PC-3 (cell line): Measurements from ENCODE around the gene MGARP. TPM values are rescaled to one million over a fixed set of nuclear protein-coding genes. Genes with fewer than 3 reads are reported as not detected.

Source experiments
- ATAC-seq: fragments of 200-7000 bp; cut with Tn5 transposase; 2 replicates; pipeline ENCODE4 v1.9.1; 2020; ENCODE audit warnings: mild to moderate bottlenecking, moderate library complexity
- BruUV-seq: library from RNA; stranded (reverse); fragments of 400-500 nt; replicated peaks from 2 replicates; lab custom pipeline; 2021; lab: Mats Ljungman, UMichigan
- CTCF ChIA-PET: fragments of 300-600 bp; sonication (Branson Sonifier 250); formaldehyde crosslinking; loops from one replicate; lab custom pipeline; 2022; ENCODE audit warnings: antibody characterized with exemption; lab: Charles Lee
- POLR2A ChIA-PET: fragments of 300-600 bp; sonication (Branson Sonifier 250); formaldehyde crosslinking; loops from one replicate; lab custom pipeline; 2022; ENCODE audit warnings: antibody characterized with exemption; ENCODE audit not compliant: unreplicated experiment; lab: Charles Lee
- DNase-seq: peaks from one replicate; pipeline ENCODE4 v3.0.0-alpha.2; 2015
- H2AFZ ChIP-seq: fragments of 300-600 bp; sonication (generic); 2 replicates; pipeline ENCODE4 v1.6.0; 2016; ENCODE audit warnings: antibody characterized with exemption, low read length
- H3F3A ChIP-seq: fragments of 300-600 bp; sonication (generic); one replicate; pipeline ENCODE4 v1.6.0; 2017; ENCODE audit warnings: antibody characterized with exemption, low read length, control low read depth, mild to moderate bottlenecking; ENCODE audit not compliant: unreplicated experiment
- H3K27ac ChIP-seq: fragments of 300-600 bp; sonication (generic); 2 replicates; pipeline ENCODE4 v1.5.1; 2016; ENCODE audit warnings: mild to moderate bottlenecking, low read length
- H3K27me3 ChIP-seq: fragments of 300-600 bp; sonication (generic); 2 replicates; pipeline ENCODE4 v1.6.1; 2016; ENCODE audit warnings: low read length, mixed read lengths
- H3K36me3 ChIP-seq: fragments of 300-600 bp; sonication (generic); 2 replicates; pipeline ENCODE4 v1.6.1; 2016; ENCODE audit warnings: low read depth, mixed run types, low read length, mixed read lengths
- H3K4me1 ChIP-seq: fragments of 300-600 bp; sonication (generic); 2 replicates; pipeline ENCODE4 v1.5.1; 2016; ENCODE audit warnings: low read length; ENCODE audit not compliant: insufficient read depth
- H3K4me2 ChIP-seq: fragments of 300-600 bp; sonication (generic); 2 replicates; pipeline ENCODE4 v1.6.0; 2016; ENCODE audit warnings: low read length
- H3K4me3 ChIP-seq: fragments of 300-600 bp; sonication (generic); 2 replicates; pipeline ENCODE4 v1.5.1; 2016; ENCODE audit warnings: mild to moderate bottlenecking, low read length, mixed read lengths
- H3K79me2 ChIP-seq: fragments of 300-600 bp; sonication (generic); 2 replicates; pipeline ENCODE4 v1.6.1; 2017; ENCODE audit warnings: low read length, mixed read lengths
- H3K9ac ChIP-seq: fragments of 300-600 bp; sonication (generic); 2 replicates; pipeline ENCODE4 v1.6.0; 2016; ENCODE audit warnings: mild to moderate bottlenecking, low read length
- H3K9me2 ChIP-seq: fragments of 300-600 bp; sonication (generic); replicated peaks from 2 replicates; pipeline ENCODE4 v1.6.1; 2016; ENCODE audit warnings: mixed run types, low read length, mixed read lengths
- H3K9me3 ChIP-seq: fragments of 300-600 bp; sonication (generic); 2 replicates; pipeline ENCODE4 v1.6.1; 2016; ENCODE audit warnings: low read length, mixed read lengths
- H4K20me1 ChIP-seq: fragments of 300-600 bp; sonication (generic); 2 replicates; pipeline ENCODE4 v1.6.1; 2016; ENCODE audit warnings: low read length, mixed read lengths
- CTCF ChIP-seq: fragments of 300-600 bp; sonication (generic); conservative IDR thresholded peaks from 2 replicates; pipeline ENCODE4 v1.5.1; 2017; ENCODE audit warnings: antibody characterized with exemption, low read depth, mild to moderate bottlenecking, low read length
- EZH2 ChIP-seq: fragments of 300-600 bp; sonication (generic); IDR thresholded peaks from one replicate; pipeline ENCODE4 v1.6.1; 2017; ENCODE audit warnings: antibody characterized with exemption, mild to moderate bottlenecking, low read length; ENCODE audit not compliant: unreplicated experiment
- EZH2phosphoT487 ChIP-seq: fragments of 300-600 bp; sonication (generic); IDR thresholded peaks from 2 replicates; pipeline ENCODE4 v1.6.1; 2018; ENCODE audit warnings: mild to moderate bottlenecking, antibody characterized with exemption, low read length, borderline replicate concordance
- intact Hi-C: fragments of 100-400 bp; cut with micrococcal nuclease; formaldehyde crosslinking; loops from 2 replicates; pipeline ENCODE4 v1.9.0; 2023
- total RNA-seq: library from RNA; depleted of rRNA; stranded (reverse); fragments of >200 nt; gene quantifications from 2 replicates; pipeline ENCODE4 v1.2.3, GENCODE V29; 2014

Gene MGARP
- total RNA-seq, 1 experiment from 2014 or later: 0.33 TPM

DNA sequence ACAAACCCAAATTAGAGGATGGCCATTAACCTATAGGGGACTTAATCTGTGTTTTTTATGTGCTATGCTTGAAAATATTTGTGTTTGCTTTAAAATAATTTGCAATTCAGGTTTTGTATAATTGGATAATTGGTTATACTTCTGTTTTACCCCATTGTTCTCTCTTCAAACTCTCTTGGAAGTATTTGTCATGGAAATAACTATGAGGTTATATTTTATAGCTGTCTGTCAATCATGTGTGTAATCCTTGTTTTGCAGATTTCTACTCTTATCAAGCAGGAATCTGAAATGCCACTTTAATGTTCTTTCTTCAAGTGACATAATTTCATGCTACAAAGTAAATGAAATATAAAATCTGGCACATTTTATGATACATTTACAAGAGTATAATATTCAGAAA, 37.6 kb upstream of the MGARP start:
- ATAC-seq: no peak

DNA sequence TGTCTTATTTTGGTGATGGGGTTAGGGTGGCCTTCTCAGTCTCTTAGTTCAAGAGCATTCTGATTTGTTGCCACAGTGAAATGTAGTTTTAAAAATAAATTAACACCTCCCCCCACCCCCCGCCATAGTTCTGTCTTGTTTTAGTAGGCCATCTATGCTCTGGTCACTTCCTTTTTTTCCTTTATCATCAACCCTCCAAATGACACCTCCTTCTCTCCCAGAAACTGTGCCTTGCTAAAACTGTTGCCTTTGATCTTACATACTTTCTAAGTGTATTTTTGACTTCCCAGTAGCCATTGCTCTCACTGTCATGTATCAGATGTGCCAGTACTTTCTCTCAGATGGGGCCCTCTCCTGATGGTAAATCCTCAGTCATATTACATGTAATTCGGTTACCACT, 36.7 kb upstream of the MGARP start:
- Histone ChIP-seq H3K27ac (no peak overlapping the region), H3K4me2 (no peak overlapping the region), H3K4me3 (no peak overlapping the region), H3F3A (no peaks in the 10 kb centered on the region), H2AFZ (no peak overlapping the region), H3K9me3 (no peaks in the 10 kb centered on the region), H4K20me1 (peaks cover 52% of the 10 kb centered on the region), H3K27me3 (no peaks in the 10 kb centered on the region), H3K4me1 (no peaks in the 10 kb centered on the region), H3K9me2 (no peaks in the 10 kb centered on the region), H3K36me3 (no peaks in the 10 kb centered on the region), H3K79me2 (peaks cover 100% of the 10 kb centered on the region), H3K9ac (no peak overlapping the region)
- no TSS peak for BruUV-seq
- DNase-seq (no peak), ATAC-seq (no peak)
- TF ChIP-seq EZH2 (no peak), CTCF (no peak), EZH2phosphoT487 (no peak)
- intact Hi-C loops: no loop called here
- CTCF ChIA-PET: no interaction called here
- POLR2A ChIA-PET: no interaction called here

More for the DNA sequence above, 37.6 kb upstream of the MGARP start:
- no peaks in the 10 kb centered on the region for H3K4me1 ChIP-seq
- intact Hi-C loops: no loop called here
- no TSS peak for BruUV-seq
- peaks cover 49% of the 10 kb centered on the region for H4K20me1 ChIP-seq
- no peaks in the 10 kb centered on the region for H3K27me3 ChIP-seq
- H3K9ac ChIP-seq: no peak overlapping the region
- no peaks in the 10 kb centered on the region for H3K9me3 ChIP-seq
- ChIA-PET POLR2A (no interaction called here), CTCF (no interaction called here)
- TF ChIP-seq EZH2phosphoT487: no peak
- TF ChIP-seq CTCF: no peak
- TF ChIP-seq EZH2: no peak
- no peak for DNase-seq
- H3K4me3 ChIP-seq: no peak overlapping the region
- peaks cover 100% of the 10 kb centered on the region for H3K79me2 ChIP-seq
- no peaks in the 10 kb centered on the region for H3K9me2 ChIP-seq
- H3K27ac ChIP-seq: no peak overlapping the region
- H3K36me3 ChIP-seq: no peaks in the 10 kb centered on the region
- H3F3A ChIP-seq: no peaks in the 10 kb centered on the region
- H3K4me2 ChIP-seq: no peak overlapping the region
- H2AFZ ChIP-seq: no peak overlapping the region

DNA sequence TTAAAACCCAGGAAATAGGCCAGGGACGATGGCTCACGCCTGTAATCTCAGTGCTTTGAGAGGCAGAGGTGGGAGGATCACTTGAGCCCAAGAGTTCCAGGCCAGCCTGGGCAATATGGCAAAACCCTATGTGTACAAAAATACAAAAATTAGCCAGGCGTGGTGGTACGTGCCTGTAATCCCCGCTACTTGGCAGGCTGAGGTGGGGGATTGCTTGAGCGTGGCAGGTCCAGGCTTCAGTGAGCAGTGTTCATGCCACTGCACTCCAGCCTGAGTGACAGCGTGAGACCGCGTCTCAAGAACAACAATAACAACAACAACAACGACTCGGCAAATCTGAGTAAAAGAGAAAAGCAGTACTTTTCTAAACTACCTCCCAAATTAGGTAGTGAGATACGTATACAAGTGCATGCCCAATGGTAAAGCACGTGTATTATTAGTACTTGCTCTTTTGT, 35.2 kb upstream of the MGARP start:
- Histone ChIP-seq H3K79me2 (peaks cover 100% of the 10 kb centered on the region), H3K4me2 (no peak overlapping the region), H3K36me3 (no peaks in the 10 kb centered on the region), H3K9ac (no peak overlapping the region), H3K4me3 (no peak overlapping the region), H3F3A (no peaks in the 10 kb centered on the region), H3K4me1 (no peaks in the 10 kb centered on the region), H3K9me3 (no peaks in the 10 kb centered on the region), H3K27me3 (no peaks in the 10 kb centered on the region), H4K20me1 (peaks cover 63% of the 10 kb centered on the region), H3K9me2 (no peaks in the 10 kb centered on the region), H2AFZ (no peak overlapping the region), H3K27ac (no peak overlapping the region)
- no peak for DNase-seq
- intact Hi-C loops: no loop called here
- CTCF ChIA-PET: no interaction called here
- TF ChIP-seq EZH2phosphoT487 (no peak), EZH2 (no peak), CTCF (no peak)
- ATAC-seq: no peak
- POLR2A ChIA-PET: no interaction called here
- no TSS peak for BruUV-seq
